Cardiac fibroblast (primary cell): Measurements from ENCODE around the gene ADGRA3.

ENCODE experiments used
- DNase-seq, 2 donors: peaks; one replicate each; pipeline versions ENCODE4 v3.0.0 to v3.0.0-alpha.2; 2010; ENCODE audit warnings: low read depth in 2 of 2
- H3K4me3 ChIP-seq, 2 donors: replicated peaks in 1 of 2; 1 replicate in 1 of 2; 2 replicates in 1 of 2; pipeline ENCODE4 v1.5.1; 2011; ENCODE audit warnings: low read depth in 2 of 2, low read length in 2 of 2, mild to moderate bottlenecking in 2 of 2, moderate library complexity in 1 of 2
- TF ChIP-seq, protein P1 (sequence below): IDR thresholded peaks from one replicate; pipeline ENCODE4 v1.5.1; 2011; ENCODE audit warnings: low read depth, mild to moderate bottlenecking, low read length, inconsistent platforms

Gene ADGRA3

GRCh38 chr4:22413471-22413870 lies 102.4 kb downstream of the ADGRA3 start:
- no peak overlapping the region for H3K4me3 ChIP-seq
- TF ChIP-seq, protein P1, sequence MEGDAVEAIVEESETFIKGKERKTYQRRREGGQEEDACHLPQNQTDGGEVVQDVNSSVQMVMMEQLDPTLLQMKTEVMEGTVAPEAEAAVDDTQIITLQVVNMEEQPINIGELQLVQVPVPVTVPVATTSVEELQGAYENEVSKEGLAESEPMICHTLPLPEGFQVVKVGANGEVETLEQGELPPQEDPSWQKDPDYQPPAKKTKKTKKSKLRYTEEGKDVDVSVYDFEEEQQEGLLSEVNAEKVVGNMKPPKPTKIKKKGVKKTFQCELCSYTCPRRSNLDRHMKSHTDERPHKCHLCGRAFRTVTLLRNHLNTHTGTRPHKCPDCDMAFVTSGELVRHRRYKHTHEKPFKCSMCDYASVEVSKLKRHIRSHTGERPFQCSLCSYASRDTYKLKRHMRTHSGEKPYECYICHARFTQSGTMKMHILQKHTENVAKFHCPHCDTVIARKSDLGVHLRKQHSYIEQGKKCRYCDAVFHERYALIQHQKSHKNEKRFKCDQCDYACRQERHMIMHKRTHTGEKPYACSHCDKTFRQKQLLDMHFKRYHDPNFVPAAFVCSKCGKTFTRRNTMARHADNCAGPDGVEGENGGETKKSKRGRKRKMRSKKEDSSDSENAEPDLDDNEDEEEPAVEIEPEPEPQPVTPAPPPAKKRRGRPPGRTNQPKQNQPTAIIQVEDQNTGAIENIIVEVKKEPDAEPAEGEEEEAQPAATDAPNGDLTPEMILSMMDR: no peak
- no peak for DNase-seq

DNA sequence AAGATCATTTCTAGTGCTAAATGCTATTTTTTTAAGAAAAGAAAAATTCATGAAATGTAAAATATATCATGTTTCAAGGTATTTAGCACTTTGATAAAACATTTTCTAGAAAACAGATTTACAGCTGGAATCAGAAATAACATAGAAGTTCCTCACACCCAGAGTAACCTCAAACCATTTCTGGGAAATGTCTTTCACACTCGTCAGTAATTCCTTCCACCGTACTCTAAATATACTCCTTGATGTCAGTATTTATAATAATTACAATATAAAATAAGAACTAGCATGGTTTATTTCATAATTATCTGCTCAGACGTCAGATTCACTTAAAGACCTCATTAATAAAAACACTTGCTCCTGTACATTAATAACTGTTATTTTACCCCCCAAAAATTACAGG lies 103.9 kb downstream of the ADGRA3 start:
- no peak overlapping the region for H3K4me3 ChIP-seq
- TF ChIP-seq, protein P1: no peak
- DNase-seq: no peak

GRCh38 chr4:22410645-22411247 lies 105.1 kb downstream of the ADGRA3 start:
- peak; percentile 41 to 43 for DNase-seq

DNA sequence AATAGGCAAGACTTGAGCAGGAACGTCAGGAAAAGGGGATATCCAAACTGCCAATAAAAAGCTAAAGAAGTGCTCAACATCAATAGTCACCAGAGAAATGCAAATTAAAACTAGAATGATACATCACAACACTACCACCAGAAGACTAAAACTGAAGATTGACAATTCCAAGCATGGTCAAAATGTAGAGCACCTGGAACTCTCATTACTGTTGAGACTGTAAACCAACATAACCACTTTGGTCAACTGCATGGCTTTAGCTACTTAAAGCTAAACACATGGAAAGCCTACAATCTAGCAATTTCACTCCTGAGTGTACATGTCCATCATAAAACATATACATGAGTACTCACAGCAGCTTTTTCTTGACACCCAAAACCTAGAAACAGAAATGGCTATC lies 107.4 kb downstream of the ADGRA3 start:
- TF ChIP-seq, protein P1: no peak
- DNase-seq: no peak
- H3K4me3 ChIP-seq: no peak overlapping the region

More at GRCh38 chr4:22410645-22411247, 105.1 kb downstream of the ADGRA3 start:
- TF ChIP-seq, protein P1: peak; percentile 28
- H3K4me3 ChIP-seq: no peak overlapping the region

DNA sequence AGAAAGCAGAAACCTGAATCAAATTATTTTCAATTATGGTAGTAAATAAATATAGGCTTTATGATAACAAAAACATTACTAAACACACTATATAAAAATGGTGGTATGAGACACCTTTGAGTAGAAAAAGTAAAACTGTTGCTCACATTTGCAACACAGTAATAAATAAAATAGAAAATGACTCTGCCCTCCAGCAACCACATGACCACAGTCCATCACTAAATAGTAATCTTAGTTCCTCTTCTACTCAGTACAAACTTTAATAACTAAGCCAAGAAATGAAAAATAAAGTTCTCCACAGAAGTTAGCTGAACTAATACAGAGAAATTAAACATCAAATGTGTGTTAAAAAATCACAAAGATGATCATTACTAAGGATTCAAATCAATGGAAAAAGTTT lies 108.5 kb downstream of the ADGRA3 start:
- H3K4me3 ChIP-seq: no peak overlapping the region
- DNase-seq: no peak
- TF ChIP-seq, protein P1: no peak

DNA sequence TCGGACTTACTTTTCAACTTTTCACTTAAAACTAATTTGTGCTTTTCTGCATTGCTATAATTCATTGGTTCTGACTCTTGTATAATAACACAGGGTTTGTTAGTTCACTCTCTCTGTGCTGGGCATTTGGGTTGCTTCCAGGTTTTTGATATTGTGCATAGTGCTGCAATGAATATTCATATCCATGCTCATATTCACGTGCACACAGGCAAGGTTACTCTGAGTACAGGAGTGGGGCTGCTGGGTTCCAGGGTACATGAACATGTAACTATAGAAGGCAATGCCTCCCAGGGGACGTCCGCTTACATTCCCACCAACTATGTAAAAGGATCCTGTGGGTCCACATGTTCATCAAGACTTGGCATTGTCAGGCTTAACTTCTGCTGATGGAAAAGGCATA lies 117.2 kb downstream of the ADGRA3 start:
- no peak for DNase-seq
- H3K4me3 ChIP-seq: no peak overlapping the region
- TF ChIP-seq, protein P1: no peak

GRCh38 chr4:22391551-22391950 lies 124.3 kb downstream of the ADGRA3 start:
- DNase-seq: peak; percentile 22 to 53
- H3K4me3 ChIP-seq: no peak overlapping the region
- TF ChIP-seq, protein P1: no peak
